GM12865 (cell line): ENCODE measurements around the gene TMEM35B.

Source experiments
- DNase-seq: peaks from one replicate; pipeline ENCODE4 v3.0.0; 2010; ENCODE audit warnings: low read depth
- H3K4me3 ChIP-seq: 2 replicates; pipeline ENCODE4 v1.5.1; 2011; ENCODE audit warnings: mild to moderate bottlenecking, low read depth, low read length, control low read depth
- TF ChIP-seq, protein P1 (sequence below): IDR thresholded peaks from 2 replicates; pipeline ENCODE4 v1.5.1; 2011; ENCODE audit warnings: low read length, control low read depth, low read depth, inconsistent platforms; ENCODE audit not compliant: insufficient read depth; ENCODE audit errors: missing control alignments

Gene TMEM35B

DNA sequence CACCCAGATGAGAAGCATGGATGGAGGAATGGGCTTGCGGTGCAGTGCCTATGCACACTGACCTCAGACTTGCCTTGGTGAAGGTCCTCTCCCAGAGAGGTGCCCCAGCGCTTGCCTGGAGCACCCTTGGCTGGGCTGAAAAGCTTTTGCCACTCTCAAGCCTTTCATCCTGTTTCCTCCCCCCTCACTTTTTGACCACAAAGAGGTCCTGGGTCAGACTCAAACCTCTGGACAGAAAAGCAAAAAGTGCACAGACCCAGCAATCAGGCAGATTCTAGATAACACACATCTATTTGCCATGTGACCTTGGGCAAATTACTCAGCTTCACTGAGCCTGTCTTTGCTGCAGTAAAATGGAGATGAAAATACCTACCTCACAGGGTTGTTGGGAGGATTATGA lies 7.3 kb downstream of the TMEM35B start:
- TF ChIP-seq, protein P1, sequence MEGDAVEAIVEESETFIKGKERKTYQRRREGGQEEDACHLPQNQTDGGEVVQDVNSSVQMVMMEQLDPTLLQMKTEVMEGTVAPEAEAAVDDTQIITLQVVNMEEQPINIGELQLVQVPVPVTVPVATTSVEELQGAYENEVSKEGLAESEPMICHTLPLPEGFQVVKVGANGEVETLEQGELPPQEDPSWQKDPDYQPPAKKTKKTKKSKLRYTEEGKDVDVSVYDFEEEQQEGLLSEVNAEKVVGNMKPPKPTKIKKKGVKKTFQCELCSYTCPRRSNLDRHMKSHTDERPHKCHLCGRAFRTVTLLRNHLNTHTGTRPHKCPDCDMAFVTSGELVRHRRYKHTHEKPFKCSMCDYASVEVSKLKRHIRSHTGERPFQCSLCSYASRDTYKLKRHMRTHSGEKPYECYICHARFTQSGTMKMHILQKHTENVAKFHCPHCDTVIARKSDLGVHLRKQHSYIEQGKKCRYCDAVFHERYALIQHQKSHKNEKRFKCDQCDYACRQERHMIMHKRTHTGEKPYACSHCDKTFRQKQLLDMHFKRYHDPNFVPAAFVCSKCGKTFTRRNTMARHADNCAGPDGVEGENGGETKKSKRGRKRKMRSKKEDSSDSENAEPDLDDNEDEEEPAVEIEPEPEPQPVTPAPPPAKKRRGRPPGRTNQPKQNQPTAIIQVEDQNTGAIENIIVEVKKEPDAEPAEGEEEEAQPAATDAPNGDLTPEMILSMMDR, result no peak
- DNase-seq, result no peak

DNA sequence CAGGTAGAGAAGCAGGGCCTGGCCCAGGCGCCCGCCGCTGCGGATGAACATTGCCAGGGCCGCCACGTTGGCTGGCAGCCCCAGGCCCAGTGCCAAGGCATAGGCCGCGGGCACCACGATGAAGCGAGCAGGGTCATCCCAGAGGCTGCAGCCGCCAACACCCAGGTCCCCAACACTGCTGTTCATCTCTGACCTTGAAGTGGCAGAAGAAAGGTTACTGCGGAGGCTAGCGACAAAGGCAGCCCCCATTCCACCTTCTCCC lies 8.0 kb downstream of the TMEM35B start:
- TF ChIP-seq, protein P1, result no peak
- no peak for DNase-seq
- H3K4me3 ChIP-seq, result no peak overlapping the region

More for the DNA sequence above, 7.3 kb downstream of the TMEM35B start:
- H3K4me3 ChIP-seq, result no peak overlapping the region

DNA sequence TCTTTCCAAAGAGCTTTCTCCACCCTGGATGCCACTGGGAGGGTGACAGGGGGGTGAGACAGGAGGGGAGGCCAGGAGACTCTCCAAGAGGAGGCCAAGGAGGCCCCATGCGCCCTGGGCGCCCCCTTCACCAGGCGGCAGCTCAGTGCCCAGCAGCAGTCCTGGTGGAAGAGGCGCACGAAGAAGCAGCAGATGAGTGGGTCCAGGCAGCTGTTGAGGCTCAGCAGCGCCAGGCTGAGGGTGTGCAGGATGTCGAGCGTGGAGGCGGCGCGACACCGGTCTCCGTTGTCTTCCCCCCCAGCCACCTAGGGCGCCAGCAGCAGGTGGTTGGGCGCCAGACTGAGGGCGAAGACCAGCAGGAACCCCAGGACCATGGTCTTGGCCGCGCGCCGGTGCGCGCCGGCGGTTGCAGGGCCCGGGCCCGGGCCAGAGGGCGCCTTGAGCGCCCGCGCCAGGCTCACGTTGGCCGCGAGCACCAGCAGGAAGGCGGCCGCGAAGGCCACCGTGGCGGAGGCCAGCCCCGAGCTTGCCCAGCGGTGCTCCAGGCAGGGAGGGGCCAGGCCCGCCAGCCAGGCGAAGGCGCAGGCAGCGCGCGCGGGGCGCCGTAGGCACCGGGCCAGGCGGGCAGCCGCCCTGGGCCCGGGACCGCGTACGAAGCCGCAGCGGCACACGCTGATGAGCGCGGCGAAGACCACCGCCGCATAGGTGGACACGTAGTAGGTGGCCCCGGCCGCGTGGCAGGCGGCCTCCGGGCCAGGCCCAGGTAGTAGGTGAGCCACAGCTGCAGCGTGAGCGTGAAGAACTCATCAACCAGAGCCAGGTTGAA lies 8.6 kb downstream of the TMEM35B start:
- no peak for DNase-seq
- TF ChIP-seq, protein P1, result no peak
- H3K4me3 ChIP-seq, result no peak overlapping the region

DNA sequence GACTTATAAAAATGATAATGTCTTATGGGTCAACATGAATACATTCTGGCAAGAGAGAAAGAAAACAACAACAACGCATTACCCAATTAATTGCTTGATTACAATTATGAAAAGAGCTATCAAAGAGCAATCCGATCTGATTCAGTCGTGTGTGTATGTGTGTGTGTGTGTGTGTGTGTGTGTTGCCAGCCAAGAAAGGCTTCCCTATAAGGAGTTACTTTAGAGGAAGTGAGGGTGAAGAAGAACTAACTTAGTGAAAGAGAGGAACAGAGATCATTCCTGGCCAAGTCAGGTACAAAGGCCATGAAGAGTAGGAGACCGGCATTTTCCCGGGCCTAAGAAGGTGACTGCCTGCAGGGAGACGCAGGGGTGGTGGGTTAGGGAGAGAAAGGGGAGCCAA lies 9.4 kb downstream of the TMEM35B start:
- no peak for DNase-seq
- TF ChIP-seq, protein P1, result no peak
- no peak overlapping the region for H3K4me3 ChIP-seq

DNA sequence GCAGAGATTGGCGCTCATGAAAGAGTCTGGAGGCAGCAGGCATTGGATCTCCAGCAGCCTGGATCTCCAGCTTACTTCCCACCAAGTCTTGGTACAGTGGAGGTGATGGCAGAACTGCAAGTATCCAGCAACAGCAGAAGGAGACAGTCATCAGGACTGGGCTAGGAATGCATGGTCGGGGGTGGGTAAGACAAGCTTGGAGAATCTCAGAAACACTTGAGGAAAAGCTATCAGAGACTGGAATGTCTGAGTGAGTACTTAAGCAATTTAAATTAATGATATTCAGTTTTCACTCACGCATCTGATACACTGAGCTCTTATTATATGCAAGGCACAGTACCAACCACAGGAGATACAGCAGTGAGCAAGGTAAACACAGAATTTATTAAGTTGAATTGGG lies 9.8 kb downstream of the TMEM35B start:
- DNase-seq, result no peak
- TF ChIP-seq, protein P1, result no peak
- H3K4me3 ChIP-seq, result no peak overlapping the region

DNA sequence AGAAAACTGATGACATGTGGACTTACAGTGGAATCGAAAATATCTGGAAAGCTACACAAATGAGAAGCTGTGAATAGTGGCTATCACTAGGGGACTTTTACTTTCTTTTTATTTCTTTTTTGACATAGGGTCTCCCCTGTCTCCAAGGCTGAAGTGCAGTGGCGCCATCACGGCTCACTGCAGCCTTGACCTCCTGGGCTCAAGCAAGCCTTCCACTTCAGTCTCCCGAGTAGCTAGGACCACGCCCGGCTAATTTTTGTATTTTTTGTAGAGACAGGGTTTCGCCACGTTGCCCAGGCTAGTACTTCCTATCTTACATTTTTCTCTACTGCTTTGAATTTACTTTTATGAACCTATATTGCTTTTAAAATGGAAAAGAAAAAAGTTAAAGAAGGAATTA lies 10.5 kb downstream of the TMEM35B start:
- no peak overlapping the region for H3K4me3 ChIP-seq
- TF ChIP-seq, protein P1, result no peak
- no peak for DNase-seq

DNA sequence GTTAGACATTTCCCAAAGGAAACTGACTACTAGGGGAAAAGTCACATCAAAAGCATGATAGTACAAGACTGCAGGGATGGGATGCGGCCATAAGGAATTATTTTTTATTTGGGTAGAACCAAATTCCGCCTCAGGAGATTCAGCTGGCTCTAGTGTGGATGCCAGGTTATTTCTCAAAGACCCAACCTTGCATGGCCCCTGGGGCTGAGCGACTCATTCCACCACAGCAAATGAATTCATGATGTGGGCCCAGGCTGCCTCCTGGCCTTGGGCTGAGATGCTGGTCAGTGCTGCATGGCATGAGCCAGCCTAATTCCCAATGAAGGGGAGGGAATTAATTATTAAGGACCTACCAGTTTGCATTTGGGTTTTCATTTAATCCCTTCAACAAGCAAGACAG lies 11.8 kb downstream of the TMEM35B start:
- H3K4me3 ChIP-seq, result no peak overlapping the region
- TF ChIP-seq, protein P1, result no peak
- DNase-seq, result no peak
